Hepatic stellate cell (primary cell): Measurements from ENCODE around the gene BDKRB2.

Source experiments
- DNase-seq: peaks from one replicate; pipeline ENCODE4 v3.0.0; 2011; ENCODE audit warnings: low spot score

BDKRB2 gene

DNA sequence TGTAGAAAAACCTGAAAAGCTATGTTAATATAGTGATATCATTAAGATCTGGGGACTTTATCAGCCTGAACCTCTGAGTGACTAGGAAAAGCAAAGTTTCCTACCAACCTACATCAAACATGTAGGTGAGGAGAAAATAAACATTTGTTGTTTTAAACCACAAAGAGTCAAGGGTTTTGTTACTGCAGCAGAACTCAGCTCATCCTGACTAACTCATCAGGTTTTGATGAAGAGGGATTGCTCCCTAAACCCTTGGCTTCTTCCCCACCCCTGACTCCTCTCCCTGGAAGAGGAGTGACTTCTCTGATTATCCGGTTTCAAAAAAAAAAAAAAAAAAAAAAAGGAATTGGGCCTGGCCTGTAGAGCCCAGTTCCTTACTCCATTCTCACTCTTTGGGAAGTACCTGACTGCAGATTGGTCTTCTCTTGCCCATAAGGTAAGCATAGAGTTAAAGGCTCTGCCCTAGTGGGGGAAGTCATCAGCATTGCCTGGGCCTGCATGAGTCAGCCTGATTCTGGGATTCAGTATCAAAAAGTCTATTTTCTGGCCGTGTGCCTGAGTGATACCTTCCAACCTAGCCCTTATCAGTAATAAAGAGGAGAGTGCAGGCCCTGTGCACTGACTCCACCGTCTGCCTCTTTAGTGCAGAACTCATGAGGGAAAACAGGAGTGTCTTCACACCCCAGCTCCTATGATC is 68.3 kb downstream of the BDKRB2 start:
- DNase-seq = no peak

GRCh38 chr14:96273629-96274028 is 69.0 kb downstream of the BDKRB2 start:
- no peak for DNase-seq

DNA sequence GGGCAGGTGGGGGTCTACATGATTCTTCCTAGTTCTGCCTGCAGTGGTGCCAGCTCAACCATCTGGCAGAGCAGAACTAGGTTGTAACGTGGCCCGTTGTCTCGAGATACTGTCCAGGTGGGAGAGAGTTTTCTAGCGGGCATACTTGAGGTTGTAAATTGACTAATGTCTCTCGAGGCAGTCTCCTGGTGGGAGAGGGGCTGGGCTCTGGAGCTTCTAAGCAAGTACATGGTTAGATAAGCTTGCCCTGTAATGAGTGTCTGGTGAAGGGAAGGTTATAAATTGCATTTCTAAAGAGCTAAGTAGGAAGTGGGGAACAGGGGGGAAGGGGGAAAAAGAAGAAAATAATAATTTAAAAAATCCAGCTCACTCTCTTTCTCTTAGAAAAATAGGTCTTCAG is 69.5 kb downstream of the BDKRB2 start:
- DNase-seq = no peak

GRCh38 chr14:96274543-96274942 is 69.9 kb downstream of the BDKRB2 start:
- DNase-seq = no peak

- DNase-seq = peak; percentile 71
Observed at GRCh38 chr14:96275177-96276112, 70.8 kb downstream of the BDKRB2 start.

DNA sequence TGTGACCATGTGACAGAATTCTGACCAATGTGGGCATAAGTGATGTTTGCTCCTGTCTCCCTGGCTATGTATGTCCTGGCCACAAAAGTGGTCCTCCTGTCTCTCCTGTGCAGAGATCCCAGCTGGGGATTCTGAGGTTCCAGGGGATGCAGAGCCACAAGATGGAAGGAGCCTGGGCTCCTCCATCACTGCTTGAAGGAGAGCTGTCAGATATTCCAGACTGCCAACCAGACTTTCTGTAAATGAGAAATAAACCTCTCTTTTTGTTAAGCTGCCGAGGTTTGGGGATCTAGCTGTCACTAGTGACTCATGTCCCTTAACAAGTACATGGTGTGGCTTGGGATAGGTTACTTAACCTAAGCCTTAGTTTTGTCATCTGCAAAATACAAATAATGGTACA is 73.3 kb downstream of the BDKRB2 start:
- no peak for DNase-seq

DNA sequence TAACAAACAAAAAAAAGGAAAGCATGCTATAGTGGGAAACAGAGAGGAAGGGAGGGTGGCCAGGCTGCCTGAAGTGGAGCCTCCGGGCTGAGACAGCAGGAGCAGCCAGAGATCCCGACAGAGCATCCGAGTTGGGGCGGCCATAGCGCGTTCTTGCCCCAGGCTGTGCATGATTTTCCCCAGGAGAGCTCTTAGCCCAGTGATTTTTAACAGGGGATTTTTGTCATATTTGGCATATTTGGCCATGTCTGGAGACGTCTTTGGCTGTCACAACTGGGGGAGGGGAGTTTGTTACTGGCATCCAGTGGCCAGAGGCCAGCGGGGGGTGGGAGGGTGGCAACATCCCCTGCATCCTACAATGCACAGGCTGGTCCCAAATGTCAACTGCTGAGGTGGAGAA is 74.9 kb downstream of the BDKRB2 start:
- no peak for DNase-seq

- DNase-seq = no peak
Observed at GRCh38 chr14:96280104-96280503, 75.5 kb downstream of the BDKRB2 start.

DNA sequence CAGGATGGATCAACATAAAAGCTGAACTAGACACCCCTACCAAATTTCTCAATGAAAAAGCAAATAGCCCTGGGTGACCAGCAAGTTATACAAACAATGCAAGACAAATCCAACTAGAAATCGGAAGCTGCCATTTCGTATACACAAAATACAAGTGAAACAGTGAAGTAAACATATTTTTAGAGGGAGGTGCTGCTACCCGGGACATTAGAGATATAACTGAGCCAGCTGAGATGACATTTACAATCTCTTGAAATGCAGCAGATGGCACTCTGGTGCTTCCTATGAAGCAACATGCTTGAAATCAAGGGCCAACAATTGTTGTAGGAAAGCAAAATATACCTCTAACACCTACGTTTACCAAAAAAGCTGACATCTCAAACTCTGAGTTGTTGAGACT is 76.8 kb downstream of the BDKRB2 start:
- no peak for DNase-seq

DNA sequence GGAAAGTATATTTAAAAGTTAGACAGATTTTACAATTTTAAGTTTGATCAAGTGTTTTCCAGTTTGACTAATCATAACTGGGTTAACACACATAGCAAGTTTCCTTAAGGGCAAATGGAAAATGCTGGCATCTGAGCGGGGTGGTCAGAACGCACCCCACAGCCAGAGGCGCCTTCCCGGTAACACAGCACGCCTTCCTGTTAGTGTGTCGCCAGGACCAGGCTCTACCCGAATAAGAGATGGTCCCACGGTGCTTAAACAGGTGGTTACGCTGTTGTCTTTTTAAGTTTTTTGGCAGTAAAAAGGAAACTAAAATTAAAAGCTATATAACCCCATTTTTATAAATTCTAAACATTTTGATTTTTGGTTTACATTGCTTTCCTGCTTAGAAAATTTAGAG is 79.4 kb downstream of the BDKRB2 start:
- no peak for DNase-seq

DNA sequence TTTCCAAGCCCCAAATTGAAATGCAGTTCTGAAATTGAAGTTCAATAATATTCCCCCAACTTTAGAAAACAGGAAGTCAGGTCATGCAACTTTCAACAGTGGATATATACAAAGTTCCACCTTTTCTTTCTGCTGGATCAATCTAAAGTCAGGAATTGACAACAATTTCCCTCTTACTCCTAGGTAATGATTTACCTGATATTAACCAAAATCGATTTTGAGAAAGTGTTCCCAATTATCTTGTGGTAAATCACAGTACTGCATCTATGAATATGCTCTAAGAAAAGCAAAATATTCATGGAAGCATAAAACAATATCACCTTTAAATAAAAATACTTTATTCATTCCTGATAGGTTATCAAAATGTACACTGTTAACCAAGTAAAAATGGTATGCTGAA is 79.8 kb downstream of the BDKRB2 start:
- DNase-seq = no peak

GRCh38 chr14:96285667-96286066 is 81.0 kb downstream of the BDKRB2 start:
- DNase-seq = no peak

- no peak for DNase-seq
Observed at GRCh38 chr14:96286251-96286650, 81.6 kb downstream of the BDKRB2 start.

GRCh38 chr14:96287856-96288255 is 83.2 kb downstream of the BDKRB2 start:
- no peak for DNase-seq
